Fibroblast of villous mesenchyme (primary cell): ENCODE results near the gene PTPRN2. TPM values are rescaled to one million over a fixed set of nuclear protein-coding genes. Genes with fewer than 3 reads are reported as not detected.

Experiments used
- DNase-seq: peaks from one replicate; pipeline ENCODE4 v3.0.0-alpha.2; 2010; ENCODE audit warnings: low read depth
- H3K4me3 ChIP-seq: 2 replicates; pipeline ENCODE4 v1.5.1; 2011; ENCODE audit warnings: low read depth, mild to moderate bottlenecking, low read length
- total RNA-seq: library from RNA; depleted of rRNA; stranded (reverse); fragments of >200 nt; gene quantifications from 2 replicates; pipeline ENCODE4 v1.2.3, GENCODE V29; 2012
- TF ChIP-seq, protein P1 (sequence below): IDR thresholded peaks from 2 replicates; pipeline ENCODE4 v1.5.1; 2012; ENCODE audit warnings: low read depth, mild to moderate bottlenecking, low read length; ENCODE audit not compliant: insufficient read depth

The PTPRN2 gene
- total RNA-seq, 1 donor = not detected

DNA sequence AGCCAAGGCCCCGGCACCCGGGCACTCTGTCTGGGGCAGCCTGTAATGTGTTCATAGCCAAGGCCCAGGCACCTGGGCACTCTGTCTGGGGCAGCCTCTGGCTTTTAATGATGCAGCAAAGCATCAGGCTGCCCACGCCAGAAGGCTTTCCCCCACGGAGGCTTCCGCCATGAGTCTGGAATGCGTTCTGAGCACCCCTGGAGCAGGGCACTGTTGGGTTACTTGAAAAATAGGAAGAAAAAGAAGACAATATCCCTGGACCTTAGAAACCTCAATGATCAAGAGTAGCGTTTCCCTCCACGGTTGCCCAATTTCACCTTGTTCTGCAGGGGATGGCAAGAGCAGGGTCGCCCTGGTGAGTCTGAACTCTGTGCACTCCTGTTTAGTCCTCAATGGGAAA, 565.0 kb downstream of the PTPRN2 start:
- TF ChIP-seq, protein P1, sequence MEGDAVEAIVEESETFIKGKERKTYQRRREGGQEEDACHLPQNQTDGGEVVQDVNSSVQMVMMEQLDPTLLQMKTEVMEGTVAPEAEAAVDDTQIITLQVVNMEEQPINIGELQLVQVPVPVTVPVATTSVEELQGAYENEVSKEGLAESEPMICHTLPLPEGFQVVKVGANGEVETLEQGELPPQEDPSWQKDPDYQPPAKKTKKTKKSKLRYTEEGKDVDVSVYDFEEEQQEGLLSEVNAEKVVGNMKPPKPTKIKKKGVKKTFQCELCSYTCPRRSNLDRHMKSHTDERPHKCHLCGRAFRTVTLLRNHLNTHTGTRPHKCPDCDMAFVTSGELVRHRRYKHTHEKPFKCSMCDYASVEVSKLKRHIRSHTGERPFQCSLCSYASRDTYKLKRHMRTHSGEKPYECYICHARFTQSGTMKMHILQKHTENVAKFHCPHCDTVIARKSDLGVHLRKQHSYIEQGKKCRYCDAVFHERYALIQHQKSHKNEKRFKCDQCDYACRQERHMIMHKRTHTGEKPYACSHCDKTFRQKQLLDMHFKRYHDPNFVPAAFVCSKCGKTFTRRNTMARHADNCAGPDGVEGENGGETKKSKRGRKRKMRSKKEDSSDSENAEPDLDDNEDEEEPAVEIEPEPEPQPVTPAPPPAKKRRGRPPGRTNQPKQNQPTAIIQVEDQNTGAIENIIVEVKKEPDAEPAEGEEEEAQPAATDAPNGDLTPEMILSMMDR = no peak
- no peak for DNase-seq
- no peak overlapping the region for H3K4me3 ChIP-seq

DNA sequence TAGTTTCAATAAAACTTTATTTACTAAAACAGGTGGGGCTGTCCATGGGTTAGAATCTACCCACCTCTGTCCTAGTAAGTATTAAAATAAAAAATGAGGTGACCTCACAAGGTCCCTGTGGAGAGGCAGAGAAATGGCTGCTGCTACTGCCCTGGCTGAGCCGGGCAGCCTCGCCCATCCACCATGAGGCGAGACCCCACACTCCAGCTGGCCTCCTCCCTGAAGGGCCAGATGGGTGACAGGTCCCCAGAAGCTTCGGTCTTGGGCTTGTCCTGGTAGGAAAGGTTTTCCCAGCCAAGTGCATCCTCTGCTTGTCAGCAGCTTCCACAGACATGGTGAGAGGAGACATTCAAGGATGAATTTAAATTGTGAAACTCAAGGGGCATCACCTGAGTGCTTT, 565.8 kb downstream of the PTPRN2 start:
- no peak overlapping the region for H3K4me3 ChIP-seq
- TF ChIP-seq, protein P1 = no peak
- DNase-seq = no peak

DNA sequence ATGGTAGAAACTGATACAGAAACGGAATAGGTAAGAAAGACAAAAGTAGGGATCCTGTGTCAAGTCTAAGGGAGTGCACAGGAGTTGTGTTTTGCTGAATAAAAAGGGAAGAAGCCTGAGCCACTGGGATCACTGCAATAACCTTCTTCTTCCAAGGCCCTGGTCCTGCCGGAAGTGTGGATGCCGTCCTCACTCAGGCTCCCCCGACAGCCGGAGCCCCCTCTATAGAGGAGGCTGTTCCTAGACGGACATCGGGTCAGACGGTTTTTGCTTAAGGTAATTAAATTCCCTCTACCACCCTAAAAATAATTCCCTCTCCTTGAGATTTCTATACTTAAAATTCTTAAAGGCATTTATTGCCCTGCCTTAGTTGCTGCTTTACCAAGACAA, 566.9 kb downstream of the PTPRN2 start:
- TF ChIP-seq, protein P1 = no peak
- no peak overlapping the region for H3K4me3 ChIP-seq
- no peak for DNase-seq

GRCh38 chr7:158019726-158020705, 567.6 kb downstream of the PTPRN2 start:
- TF ChIP-seq, protein P1 = no peak
- no peak for DNase-seq
- H3K4me3 ChIP-seq = no peak overlapping the region

DNA sequence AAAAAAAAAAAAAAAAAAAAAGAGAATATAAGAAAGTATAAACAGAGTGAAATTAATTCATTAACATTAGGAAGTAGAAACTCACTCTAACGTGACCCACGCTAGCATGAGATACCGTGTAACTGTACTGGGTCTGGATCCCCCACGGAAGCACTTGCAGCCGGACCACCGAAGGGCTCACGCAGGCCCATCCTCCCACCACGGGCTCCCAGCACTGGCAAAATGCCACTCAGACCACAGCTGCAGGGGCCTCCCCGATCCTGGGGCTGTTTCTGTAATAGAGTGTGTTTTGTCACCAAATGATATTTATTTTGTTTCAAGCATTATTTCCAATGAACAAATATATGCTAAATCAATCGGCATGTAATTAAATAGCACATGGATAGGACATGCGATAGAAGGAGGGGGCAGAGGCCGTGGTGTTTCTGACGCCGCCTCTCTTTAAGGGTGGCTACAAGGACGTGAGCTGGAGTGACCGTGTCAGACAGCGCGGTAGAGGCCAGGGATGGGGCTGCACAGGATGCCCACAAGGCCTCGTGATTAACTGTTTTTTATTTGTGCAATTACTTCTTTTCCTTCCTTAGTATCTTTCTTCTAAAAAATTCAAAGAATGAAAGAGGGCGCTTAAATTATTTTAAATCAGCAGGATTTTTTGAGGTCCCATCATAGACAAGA, 568.5 kb downstream of the PTPRN2 start:
- no peak overlapping the region for H3K4me3 ChIP-seq
- TF ChIP-seq, protein P1 = no peak
- DNase-seq = no peak

- TF ChIP-seq, protein P1 = no peak
- DNase-seq = no peak
- no peak overlapping the region for H3K4me3 ChIP-seq
Observed at GRCh38 chr7:158018098-158018762, 569.4 kb downstream of the PTPRN2 start.
